Measurements from ENCODE around the gene ZNF652. TPM values are rescaled to one million over a fixed set of nuclear protein-coding genes. Genes with fewer than 3 reads are reported as not detected.

Gene ZNF652
- total RNA-seq, result 6.3 and 8.7 TPM in 2 replicates

DNA sequence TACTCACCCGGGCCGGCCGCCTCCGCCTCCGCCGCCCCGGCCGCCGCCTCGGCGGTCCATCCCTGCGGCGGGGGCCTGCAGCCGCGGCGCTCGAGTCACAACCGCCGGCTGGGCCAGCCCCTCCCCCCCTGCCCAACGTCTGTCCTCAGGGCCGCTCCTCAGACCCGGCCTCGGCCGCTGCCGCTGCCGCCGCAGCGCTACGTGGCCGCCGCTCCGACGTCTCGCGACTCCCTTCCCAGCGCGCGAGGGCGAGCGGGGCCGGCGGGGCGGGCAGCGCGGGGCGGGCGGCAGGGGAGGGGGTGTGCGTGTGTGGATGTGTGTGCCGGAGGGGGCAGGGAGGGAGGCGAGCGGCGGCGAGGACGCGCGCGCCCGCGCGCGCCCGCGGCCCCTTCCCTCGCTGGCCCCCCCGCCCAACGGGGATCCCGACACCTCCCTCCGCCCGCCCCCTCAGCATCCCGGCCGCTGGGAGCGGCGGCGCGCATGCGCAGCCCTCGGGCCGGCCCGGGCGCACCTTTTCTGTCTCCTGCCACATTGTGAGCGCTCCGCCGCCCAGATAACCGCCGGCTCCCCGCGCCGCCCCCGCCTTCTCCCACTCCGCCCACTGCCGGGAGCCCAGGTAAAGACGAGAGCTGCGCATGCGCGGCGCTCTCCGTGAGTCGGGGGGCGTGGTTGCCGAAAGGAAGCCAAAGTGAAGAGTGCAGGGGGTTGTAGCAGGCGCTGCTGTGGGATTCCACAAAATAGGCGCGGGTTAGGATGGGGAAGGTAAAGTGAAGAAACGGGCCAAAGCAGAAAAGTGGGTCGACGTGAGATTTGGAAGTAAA lies at the start of gene ZNF652:
TSS of gene ZNF652 (minus strand) at position 349 of the 821 bp plus-strand sequence. CDS start 44,525 bp downstream, outside the sequence.

Other genes with a start within 250 kb of the ZNF652 start
- gene B4GALNT2, start 229.5 kb downstream of the ZNF652 start, total RNA-seq, result under 0.01 and 0.77 TPM in 2 replicates
- gene GNGT2, start 151.7 kb downstream of the ZNF652 start, total RNA-seq, result 0.38 and 0.56 TPM in 2 replicates
- gene ABI3, start 151.5 kb downstream of the ZNF652 start, total RNA-seq, result under 0.01 and 0.58 TPM in 2 replicates
- 0.56 and 0.58 TPM in 2 replicates for gene PHOSPHO1, start 131.5 kb downstream of the ZNF652 start, total RNA-seq
- gene PHB1, start 52.6 kb upstream of the ZNF652 start, total RNA-seq, result 107 and 208 TPM in 2 replicates
- 0.19 and 0.28 TPM in 2 replicates for gene NGFR, start 133.0 kb upstream of the ZNF652 start, total RNA-seq
- gene NXPH3, start 213.6 kb upstream of the ZNF652 start, total RNA-seq, result 0.38 and 2.0 TPM in 2 replicates